CD4-positive, alpha-beta T cell treated with Interleukin-2 at 100 ng/mL for 4 hours (primary cell): ENCODE results near the gene ITPR2.

Experiments
- DNase-seq: peaks from one replicate; pipeline ENCODE4 v3.0.0-alpha.2; 2020; ENCODE audit warnings: low spot score

ITPR2 gene

GRCh38 chr12:26754148-26754547, 78.8 kb downstream of the ITPR2 start:
- no peak for DNase-seq

GRCh38 chr12:26751179-26751578, 81.8 kb downstream of the ITPR2 start:
- DNase-seq, result no peak

DNA sequence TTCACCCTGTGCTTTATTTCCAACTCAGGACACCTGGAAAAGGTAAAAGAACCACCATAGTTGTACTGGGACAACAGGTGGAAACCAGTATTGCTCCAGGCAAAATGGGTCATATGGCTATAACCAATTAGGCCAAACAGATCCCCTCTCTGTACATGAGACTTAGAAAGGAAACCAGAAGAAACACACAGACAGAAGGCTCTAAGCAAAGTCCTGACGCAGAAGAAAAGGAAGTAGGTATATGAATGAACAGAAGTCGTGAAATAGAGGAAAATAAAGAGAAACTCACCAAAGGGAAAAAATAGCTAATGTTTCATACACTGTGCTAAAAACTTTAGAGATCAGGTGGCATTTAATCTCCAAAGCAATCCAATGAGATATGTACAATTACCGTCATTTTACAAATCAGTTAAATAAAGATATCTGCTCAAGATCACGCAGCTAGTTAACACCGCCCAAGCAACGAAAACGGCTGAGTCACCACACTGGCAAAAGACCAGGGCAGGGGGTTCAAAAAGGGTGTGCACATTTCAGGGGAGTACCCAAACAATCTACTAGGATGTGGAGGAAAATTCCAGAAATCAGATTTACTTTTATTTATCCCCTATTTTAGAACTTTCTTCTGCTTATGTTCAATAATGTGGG, 82.3 kb downstream of the ITPR2 start:
- DNase-seq, result no peak

DNA sequence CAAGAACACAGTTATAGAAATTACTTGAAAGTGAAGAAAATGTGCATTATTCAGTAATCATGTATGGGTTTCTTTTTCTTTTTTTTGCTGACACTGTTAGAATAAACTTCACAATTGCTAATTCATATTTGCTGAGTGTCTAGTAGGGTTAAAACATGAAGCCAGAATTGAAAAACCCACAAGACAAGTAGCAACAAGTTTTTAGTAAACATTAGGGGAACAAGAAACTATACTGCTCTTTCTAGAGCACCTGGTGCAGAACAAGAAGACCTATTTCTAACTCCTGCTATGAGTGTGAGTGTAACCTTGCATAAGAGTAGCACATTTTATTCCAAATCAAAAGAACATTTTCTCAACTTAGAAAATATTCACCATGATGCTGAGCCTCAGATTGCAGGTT, 83.2 kb downstream of the ITPR2 start:
- no peak for DNase-seq

GRCh38 chr12:26748741-26749431, 84.1 kb downstream of the ITPR2 start:
- peak; percentile 5 for DNase-seq

DNA sequence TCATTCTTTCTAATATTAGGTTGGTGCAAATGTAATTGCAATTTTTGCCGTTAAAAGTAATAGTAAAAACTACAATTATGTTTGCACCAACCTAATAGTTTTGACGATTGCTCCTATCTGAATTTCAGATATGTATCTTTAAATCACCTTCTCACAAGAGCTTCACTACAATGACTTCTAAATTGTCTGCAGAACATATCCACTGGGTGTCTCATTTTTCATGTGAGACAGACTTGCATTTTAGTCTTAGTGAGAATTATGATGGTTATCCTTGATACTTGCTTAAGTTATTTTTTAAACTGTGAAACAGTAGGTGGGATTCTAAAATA, 84.6 kb downstream of the ITPR2 start:
- no peak for DNase-seq

- DNase-seq, result no peak
Measured at GRCh38 chr12:26746121-26746714, 86.8 kb downstream of the ITPR2 start.

- no peak for DNase-seq
Measured at GRCh38 chr12:26744697-26745440, 88.1 kb downstream of the ITPR2 start.

GRCh38 chr12:26744042-26744626, 88.9 kb downstream of the ITPR2 start:
- no peak for DNase-seq

- no peak for DNase-seq
Measured at GRCh38 chr12:26741584-26742227, 91.3 kb downstream of the ITPR2 start.

GRCh38 chr12:26740991-26741390, 92.0 kb downstream of the ITPR2 start:
- DNase-seq, result no peak

DNA sequence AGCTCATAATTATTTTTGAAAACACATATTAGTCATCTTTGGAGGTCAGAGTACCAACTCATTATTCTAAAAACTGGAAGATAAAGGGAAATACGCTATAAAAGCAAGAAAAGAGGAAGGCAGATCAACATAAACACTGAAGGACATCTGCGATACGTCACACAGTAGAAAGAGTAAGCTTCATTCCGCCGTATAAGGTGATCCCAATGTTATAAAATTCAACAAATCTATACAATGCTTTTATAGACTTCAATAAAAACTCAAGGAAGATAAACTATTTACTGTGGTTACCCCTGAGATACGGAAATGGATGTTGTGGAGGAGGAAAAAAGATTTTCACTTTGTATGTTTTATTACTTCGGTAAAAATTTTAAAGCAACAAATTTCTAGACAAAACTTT, 92.6 kb downstream of the ITPR2 start:
- DNase-seq, result no peak

DNA sequence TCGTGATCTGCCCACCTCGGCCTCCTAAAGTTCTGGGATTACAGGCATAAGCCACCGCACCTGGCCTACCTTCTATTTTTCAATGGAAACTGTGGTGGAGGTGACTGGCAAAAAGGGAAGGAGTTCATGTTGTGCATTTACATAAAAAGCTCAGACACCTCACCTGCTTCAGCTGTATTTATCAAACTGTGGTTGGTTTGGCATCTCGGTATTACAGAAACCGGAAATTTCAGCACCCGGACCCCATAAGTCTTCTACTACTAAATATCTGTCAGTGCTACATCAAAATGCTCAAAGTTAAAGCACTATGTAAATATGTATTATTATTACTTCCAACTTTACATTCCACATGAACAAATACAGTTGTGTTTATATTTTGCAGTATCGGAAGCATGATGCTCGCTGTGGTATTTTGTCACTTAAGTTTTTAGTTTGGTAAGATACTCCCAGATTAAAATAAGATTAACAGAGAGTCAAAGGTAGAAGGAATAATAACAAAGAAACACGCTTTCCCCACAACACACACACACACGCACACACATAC, 95.4 kb downstream of the ITPR2 start:
- no peak for DNase-seq

- no peak for DNase-seq
Measured at GRCh38 chr12:26736563-26737486, 96.2 kb downstream of the ITPR2 start.

GRCh38 chr12:26735249-26735639, 97.8 kb downstream of the ITPR2 start:
- DNase-seq, result no peak

DNA sequence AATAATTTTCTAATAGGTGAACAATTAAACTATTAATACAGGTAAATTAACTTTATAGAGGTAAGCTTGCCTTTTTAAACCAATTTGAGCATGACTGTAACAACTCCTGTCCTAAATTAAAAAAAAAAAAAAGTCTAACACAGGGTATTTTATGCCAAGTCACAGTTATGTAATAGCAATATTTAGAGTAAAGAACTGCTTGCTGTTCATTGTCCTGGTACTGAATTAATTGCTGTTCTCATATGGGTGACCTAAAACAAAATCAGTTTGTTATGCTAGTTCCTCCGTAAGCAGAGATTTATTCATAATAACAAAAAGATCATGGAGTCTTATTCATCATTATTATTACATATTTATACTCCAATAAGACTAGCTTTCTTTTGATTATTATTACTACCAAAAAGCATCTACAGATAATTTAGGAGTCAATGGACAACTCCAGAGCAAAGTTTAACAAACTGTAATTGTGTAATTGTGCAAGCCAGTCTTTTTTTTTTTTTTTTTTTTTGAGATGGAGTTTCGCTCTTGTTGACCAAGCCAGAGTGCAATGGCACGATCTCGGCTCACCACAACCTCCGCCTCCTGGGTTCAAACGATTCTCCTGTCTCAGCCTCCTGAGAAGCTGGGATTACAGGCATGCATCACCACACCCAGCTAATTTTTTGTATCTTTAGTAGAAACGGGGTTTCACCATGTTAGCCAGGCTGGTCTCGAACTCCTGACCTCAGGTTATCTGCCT, 98.3 kb downstream of the ITPR2 start:
- DNase-seq, result no peak

DNA sequence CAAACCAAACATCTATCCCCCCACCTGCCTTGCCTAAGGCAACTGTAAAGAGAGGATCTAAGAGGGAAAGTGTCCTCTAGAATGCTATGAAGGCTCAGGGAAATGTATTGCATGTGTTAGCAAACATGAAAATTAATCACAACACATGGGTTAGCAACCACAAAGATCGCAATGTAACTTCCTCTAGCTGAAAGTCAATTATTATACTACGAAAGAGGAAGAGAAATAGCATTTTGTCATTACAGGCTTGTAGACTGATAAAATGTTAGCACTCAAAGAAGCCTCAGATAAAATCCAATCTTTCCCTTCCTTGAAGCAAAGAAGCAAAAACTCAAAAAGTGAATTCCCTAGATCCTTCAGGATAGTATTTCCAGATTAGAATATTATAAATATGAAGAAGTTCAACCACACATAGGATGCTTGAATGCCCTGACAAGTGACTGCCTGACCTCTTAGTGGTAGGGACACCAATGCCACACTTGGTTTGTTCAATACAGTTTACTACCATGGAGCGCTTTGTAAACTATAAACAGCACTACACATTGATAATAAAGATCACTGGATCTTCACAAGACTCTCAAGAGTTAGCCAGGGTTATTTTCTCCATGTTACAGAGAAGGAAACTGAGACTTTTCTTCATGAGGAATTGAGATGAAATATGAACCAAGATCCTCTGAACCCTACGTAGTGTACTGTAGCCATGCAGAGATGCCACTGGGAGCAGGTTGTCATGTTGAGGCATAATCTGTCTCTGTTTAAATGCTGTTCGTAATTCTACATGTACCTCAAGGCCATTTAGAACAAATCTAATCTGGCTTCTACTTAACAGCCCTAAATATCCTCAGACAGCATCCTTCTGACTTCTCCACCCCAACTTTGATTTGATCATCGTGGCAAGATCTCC, 100.7 kb downstream of the ITPR2 start:
- DNase-seq, result no peak

- no peak for DNase-seq
Measured at GRCh38 chr12:26730481-26731350, 102.3 kb downstream of the ITPR2 start.
